Measurements from ENCODE around the gene UBE2E1.
"Not testable (repeated sequence)": the region's sequence is repeated elsewhere in the genome, so short reads cannot be mapped to it uniquely, and the experiment has no call there.

Gene UBE2E1

GRCh38 chr3:23822559-23822958, 16.8 kb downstream of the UBE2E1 start:
- no peak for DNase-seq

GRCh38 chr3:23823620-23824019, 17.9 kb downstream of the UBE2E1 start:
- DNase-seq = no peak

DNA sequence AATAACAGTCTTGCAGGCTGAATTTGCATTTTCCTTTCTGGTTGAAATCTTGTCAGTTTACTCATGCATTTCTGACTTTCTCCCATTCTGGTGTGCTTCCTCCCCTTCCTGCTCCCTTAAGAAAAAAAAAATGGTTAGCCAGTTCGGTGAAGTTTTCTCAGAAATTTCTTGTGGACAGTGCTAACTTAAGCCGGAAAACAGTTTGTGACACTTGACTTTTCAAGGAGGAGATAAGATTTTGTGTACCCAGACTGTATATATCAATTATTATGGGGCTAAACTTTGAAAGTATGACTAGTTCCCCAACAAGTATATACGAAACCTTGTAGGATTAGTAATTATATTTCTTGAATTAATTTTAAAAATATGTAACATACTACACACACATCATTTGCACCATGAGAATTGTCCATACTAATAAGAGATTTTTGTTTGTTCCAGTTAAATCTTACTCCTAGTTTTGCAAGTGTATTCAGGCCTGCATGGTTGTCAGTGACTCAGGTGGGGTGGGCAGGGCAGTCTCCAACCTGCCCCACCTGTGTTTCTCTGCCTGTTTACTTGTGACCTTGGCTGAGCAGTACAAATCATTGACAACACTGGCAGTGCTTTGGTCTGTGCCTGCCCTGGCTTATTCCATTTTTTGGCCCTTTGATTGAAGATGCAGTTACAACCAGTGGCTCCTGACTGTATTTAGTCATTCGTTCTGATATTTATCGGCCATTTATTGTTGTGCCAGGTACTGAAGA, 19.1 kb downstream of the UBE2E1 start:
- no peak for DNase-seq

DNA sequence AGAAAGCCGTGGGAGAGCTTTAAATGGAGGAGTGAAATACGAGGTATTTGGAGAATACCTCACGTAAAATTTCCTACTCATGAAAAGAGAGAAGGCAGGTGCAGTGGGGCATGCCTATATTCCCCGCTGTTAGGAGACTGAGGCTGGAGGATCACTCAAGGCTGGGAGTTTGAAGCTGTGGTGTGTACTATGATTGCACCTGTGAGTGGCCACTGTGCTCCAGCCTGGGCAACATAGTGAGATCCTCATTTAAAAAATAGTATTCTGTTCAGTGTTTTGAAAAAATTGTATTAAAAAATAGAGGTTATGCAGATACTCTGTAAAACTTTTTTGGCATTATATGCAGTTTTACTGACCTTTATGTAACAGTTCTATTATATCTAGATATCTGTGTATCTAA, 20.0 kb downstream of the UBE2E1 start:
- DNase-seq = no peak

- DNase-seq = peak in 1 of 6 experiments; percentile 7
Measured at GRCh38 chr3:23826382-23827064, 20.8 kb downstream of the UBE2E1 start.

DNA sequence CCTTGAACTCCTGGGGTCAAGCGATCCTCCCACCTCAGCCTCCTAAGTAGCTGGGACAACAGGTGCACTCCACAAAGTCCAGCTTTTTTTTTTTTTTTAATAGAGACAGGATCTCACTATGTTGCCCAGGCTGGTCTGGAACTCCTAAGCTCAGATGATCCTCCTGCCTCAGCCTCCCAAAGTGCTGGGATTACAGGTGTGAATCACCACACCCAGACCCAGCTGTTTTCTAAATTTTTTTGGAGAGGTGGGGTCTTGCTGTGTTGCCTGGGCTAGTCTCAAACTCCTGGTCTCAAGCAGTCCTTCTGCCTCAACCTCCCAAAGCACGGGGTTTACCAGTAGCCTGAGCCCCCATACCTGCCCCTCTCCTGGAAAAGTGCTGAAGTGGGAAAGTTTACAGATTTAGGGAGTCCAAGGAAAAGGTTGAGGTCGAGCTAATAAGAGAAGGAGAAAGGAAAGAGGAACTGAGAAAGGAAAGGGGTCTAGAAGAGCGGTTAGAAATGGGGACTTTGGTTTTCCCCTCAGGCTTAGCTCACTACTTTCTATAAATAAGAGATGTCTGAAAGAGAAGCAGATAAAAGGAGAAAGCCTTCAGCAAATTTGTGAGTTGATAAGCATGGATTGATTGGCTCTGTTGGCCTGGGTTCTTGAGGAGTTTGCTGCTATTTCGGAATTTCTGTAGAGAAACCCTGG, 23.6 kb downstream of the UBE2E1 start:
- DNase-seq = no peak

DNA sequence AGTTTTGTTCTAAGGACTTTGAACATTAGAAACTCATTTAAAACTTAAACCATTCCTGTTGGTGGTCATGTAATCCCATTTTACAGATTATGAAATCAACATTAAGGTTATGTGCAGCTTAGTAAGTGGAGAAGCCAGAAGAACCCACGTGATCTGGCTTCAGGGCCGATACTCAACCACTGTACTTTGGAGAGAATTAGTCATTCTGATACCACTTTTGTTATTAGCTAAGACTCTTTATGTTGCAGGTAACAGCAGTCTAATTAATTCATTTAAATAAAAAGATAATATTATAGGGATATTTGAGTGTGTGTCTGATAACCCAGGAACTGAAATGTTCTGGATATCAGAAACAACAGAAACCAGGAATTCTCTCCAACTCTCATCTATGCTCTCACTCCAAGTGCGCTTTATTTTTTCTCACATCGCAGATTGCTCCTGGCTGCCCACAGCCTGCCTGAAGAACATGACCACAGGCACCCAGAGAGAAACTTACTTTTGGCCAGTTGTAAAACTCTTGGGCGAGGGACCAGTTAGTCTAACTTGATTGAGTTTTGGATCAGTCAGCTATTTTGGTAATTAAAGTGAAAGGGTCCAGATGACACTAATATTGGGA, 25.2 kb downstream of the UBE2E1 start:
- DNase-seq = no peak

- no peak for DNase-seq
Measured at GRCh38 chr3:23831517-23832394, 26.0 kb downstream of the UBE2E1 start.

GRCh38 chr3:23832523-23832922, 26.8 kb downstream of the UBE2E1 start:
- DNase-seq = no peak

DNA sequence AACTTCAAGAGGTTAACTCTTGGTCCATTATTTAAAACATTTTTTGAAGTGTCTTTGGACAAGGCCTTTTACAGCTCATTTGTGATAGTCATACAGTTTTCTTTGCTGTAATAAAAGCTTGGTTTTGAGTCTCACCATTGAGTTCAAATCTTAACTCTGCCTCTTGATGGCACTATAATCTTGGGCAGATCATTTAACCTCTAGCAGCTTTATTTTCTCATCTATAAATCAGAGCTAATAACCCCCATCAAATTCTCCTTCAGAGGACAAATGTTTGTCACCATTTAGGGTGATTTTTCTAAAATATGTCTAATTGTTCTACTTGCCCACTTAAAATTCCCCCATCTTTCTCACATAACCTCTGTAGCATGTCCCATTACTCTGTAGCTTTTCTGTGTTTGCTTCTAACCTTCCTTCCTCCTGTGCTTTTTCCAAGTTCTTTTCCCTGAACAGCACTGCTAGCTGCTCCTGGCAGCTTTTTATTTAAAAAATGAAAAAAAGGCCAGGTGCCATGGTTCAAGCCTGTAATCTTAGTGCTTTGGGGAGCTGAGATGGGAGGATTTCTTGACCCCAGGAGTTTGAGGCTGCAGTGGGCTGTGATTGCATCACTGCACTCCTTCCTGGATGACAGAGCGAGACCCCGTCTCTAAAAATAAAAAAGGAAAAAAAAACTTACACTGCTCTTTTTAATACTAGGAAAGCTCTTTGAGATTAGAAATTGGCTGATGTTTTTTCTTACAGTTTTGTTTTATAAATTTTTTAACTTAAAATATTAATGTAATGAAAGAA, 28.5 kb downstream of the UBE2E1 start:
- DNase-seq = no peak

DNA sequence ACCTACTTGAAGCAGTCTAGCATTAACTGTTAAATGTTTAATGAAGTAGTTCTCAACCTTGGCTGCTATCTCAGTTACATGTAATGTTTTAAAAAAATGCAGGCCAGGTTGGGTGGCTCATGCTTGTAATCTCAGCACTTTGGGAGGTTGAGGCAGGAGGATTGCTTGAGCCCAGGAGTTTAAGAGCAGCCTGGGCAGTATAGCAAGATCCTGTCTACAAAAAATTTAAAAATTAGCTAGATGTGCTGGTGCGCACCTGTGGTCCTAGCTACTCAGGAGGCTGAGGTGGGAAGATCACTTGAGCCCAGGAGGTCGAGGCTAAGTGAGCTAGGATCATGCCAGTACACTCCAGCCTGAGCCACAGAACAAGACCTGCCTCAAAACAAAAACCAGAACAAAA, 29.3 kb downstream of the UBE2E1 start:
- DNase-seq = no peak

GRCh38 chr3:23835802-23836201, 30.0 kb downstream of the UBE2E1 start:
- DNase-seq = no peak

- DNase-seq = no peak
Measured at GRCh38 chr3:23836536-23837230, 30.9 kb downstream of the UBE2E1 start.

- DNase-seq = no peak
Measured at GRCh38 chr3:23837286-23837685, 31.5 kb downstream of the UBE2E1 start.

GRCh38 chr3:23837691-23838090, 31.9 kb downstream of the UBE2E1 start:
- DNase-seq = no peak

GRCh38 chr3:23840521-23840920, 34.8 kb downstream of the UBE2E1 start:
- no peak for DNase-seq

DNA sequence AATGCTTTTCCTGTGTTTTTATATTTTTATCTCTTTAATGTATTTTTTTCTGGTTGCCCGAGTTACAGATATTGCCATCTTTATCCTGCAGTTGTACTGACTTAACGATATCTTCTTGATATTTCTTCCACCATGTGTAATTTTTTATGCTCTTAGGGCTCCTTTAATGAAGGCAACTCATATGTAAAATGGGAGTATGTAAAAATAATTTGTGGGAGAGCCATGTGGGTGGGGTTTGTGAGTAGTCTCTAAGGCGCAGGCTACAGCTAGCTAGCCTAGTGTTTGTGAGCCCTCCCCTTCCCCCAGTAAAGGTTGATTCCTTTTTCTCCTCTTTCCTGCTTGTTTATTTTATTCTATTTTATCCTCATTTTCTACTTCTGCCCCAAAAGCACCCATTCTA, 38.1 kb downstream of the UBE2E1 start:
- DNase-seq = no peak

DNA sequence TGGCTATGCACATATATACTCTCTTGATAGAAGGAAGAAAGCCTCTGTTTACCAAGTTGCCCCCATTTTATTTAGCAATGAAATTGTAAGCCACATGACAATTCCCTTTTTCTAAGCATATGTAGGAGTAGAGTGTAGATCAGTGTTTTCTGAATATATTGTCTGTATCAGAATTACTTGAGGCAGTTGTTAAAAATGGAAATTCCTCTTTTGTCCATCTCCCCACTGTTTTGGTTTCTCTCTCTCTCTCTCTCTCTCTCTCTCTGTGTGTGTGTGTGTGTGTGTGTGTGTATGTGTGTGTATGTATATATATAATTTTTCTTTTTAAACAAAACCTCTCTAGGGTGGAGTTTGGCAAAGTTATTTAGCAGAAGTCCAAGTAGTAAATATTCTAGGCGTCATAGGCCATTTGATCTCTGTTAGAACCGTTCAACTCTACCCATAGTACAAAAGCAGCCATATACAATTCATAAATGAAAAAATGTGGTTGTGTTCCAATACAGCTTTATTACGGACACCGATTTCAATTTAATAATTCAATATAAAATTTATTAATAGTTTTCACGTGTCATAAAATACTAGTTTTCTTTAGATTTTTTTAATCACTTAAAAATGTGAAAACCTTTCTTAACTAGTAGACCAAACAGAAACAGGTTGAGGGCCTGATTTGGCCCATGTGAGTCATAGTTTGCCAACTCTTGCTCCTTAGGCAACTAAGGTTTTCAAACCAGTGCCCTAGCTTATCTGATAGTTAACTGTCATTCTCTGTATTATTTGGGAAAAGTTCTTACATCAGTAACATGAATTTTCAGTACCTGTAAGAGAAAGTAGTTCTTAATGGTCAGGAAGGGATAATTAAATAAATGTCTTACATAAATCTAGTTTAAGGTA, 39.8 kb downstream of the UBE2E1 start:
- DNase-seq = no peak

- not testable (repeated sequence) for DNase-seq
Measured at GRCh38 chr3:23849462-23849861, 43.7 kb downstream of the UBE2E1 start.

- no peak for DNase-seq
Measured at GRCh38 chr3:23856286-23856685, 50.5 kb downstream of the UBE2E1 start.
